B cell (primary cell): ENCODE measurements around the gene GLIS1. TPM values are rescaled to one million over a fixed set of nuclear protein-coding genes. Genes with fewer than 3 reads are reported as not detected.

Experiments
- ATAC-seq: fragments of 200-7000 bp; cut with Tn5 transposase; one replicate; pipeline ENCODE4 v1.10.0; 2021; ENCODE audit warnings: low read depth, mild to moderate bottlenecking, moderate number of reproducible peaks, moderate library complexity
- CTCF ChIA-PET: fragments of 350-600 bp; sonication (Branson Sonifier 250); formaldehyde crosslinking; loops from one replicate; lab custom pipeline; 2021; ENCODE audit warnings: antibody characterized with exemption, inconsistent platforms; lab: Charles Lee
- POLR2A ChIA-PET: fragments of 350-600 bp; sonication (Branson Sonifier 250); formaldehyde crosslinking; loops from one replicate; lab custom pipeline; 2021; ENCODE audit warnings: antibody characterized with exemption; lab: Charles Lee
- DNase-seq: peaks from one replicate; pipeline ENCODE4 v3.0.0; 2013
- H2AFZ ChIP-seq: 2 replicates; pipeline ENCODE4 v1.6.1; 2012; ENCODE audit warnings: mild to moderate bottlenecking, low read depth, low read length; ENCODE audit not compliant: insufficient read depth, poor library complexity, severe bottlenecking
- H3K27ac ChIP-seq, 2 donors: 1 replicate in 1 of 2; 2 replicates in 1 of 2; pipeline ENCODE4 v1.5.1; 2012 to 2013; ENCODE audit warnings: low read length in 2 of 2, mild to moderate bottlenecking in 2 of 2, moderate library complexity in 1 of 2
- H3K27me3 ChIP-seq, 4 experiments: fragments of 200-600 bp in 1 of 4; sonication (generic) in 1 of 4; replicated peaks in 1 of 4; 1 replicate in 2 of 4; 2 replicates in 2 of 4; pipeline versions ENCODE4 v1.6.1 to v1.7.0; 2013 to 2016; ENCODE audit warnings: low read length in 3 of 4, mild to moderate bottlenecking in 2 of 4, mixed read lengths in 1 of 4, moderate library complexity in 1 of 4; ENCODE audit not compliant: insufficient read depth in 4 of 4, control insufficient read depth in 3 of 4; ENCODE audit errors: control extremely low read depth in 1 of 4
- H3K36me3 ChIP-seq, 2 experiments: replicated peaks in 1 of 2; 1 replicate in 1 of 2; 2 replicates in 1 of 2; pipeline versions ENCODE4 v1.6.1 to v1.7.1; 2013; ENCODE audit warnings: low read length in 1 of 2; ENCODE audit not compliant: insufficient read depth in 2 of 2, control insufficient read depth in 1 of 2; ENCODE audit errors: control extremely low read depth in 1 of 2, extremely low read depth in 1 of 2
- H3K4me1 ChIP-seq, 2 donors: fragments of 200-600 bp in 1 of 2; sonication (generic) in 1 of 2; 1 replicate in 1 of 2; 2 replicates in 1 of 2; pipeline versions ENCODE4 v1.5.1 to v1.6.1; 2013 to 2017; ENCODE audit warnings: low read length in 2 of 2; ENCODE audit not compliant: control insufficient read depth in 2 of 2, insufficient read depth in 2 of 2
- H3K4me2 ChIP-seq: replicated peaks from 2 replicates; pipeline ENCODE3; 2012; ENCODE audit warnings: mild to moderate bottlenecking, low read depth, low read length; ENCODE audit not compliant: poor library complexity, severe bottlenecking
- H3K4me3 ChIP-seq, 5 experiments: fragments of 200-600 bp in 1 of 5; sonication (generic) in 1 of 5; 1 replicate in 3 of 5; 2 replicates in 2 of 5; pipeline versions ENCODE4 v1.5.1 to v1.7.0; 2011 to 2016; ENCODE audit warnings: low read length in 4 of 5, mild to moderate bottlenecking in 4 of 5, low read depth in 2 of 5, control low read depth in 1 of 5, moderate library complexity in 1 of 5; ENCODE audit not compliant: insufficient read depth in 1 of 5; ENCODE audit errors: control extremely low read depth in 1 of 5, extremely low read depth in 1 of 5
- H3K79me2 ChIP-seq: fragments of 200-600 bp; sonication (generic); one replicate; pipeline ENCODE4 v1.6.0; 2016; ENCODE audit warnings: low read length; ENCODE audit not compliant: control insufficient read depth, insufficient read depth
- H3K9ac ChIP-seq: fragments of 200-600 bp; sonication (generic); 2 replicates; pipeline ENCODE4 v1.6.1; 2017; ENCODE audit warnings: mild to moderate bottlenecking, low read length, moderate library complexity
- H3K9me3 ChIP-seq, 3 donors: one replicate each; pipeline versions ENCODE4 v1.6.1 to v1.7.1; 2013; ENCODE audit warnings: low read length in 2 of 3; ENCODE audit not compliant: control insufficient read depth in 2 of 3, insufficient read depth in 1 of 3; ENCODE audit errors: control extremely low read depth in 1 of 3
- H4K20me1 ChIP-seq: 2 replicates; pipeline ENCODE4 v1.6.0; 2012; ENCODE audit warnings: mild to moderate bottlenecking, low read length; ENCODE audit not compliant: insufficient read depth, control insufficient read depth, poor library complexity, severe bottlenecking
- H3K27ac Mint-ChIP-seq: one replicate; pipeline ENCODE4 v1.8.0; 2021; ENCODE audit warnings: mixed read lengths
- H3K27me3 Mint-ChIP-seq: one replicate; pipeline ENCODE4 v1.8.0; 2021; ENCODE audit warnings: mixed read lengths
- H3K4me1 Mint-ChIP-seq: one replicate; pipeline ENCODE4 v1.8.0; 2021; ENCODE audit warnings: mixed read lengths
- H3K4me3 Mint-ChIP-seq: one replicate; pipeline ENCODE4 v1.8.0; 2021; ENCODE audit warnings: mixed read lengths
- H3K9me3 Mint-ChIP-seq: one replicate; pipeline ENCODE4 v1.8.0; 2022; ENCODE audit warnings: mixed read lengths; ENCODE audit not compliant: insufficient read depth
- EZH2 ChIP-seq: IDR thresholded peaks from 2 replicates; pipeline ENCODE4 v1.6.1; 2012; ENCODE audit warnings: borderline replicate concordance, low read depth, mild to moderate bottlenecking, moderate library complexity, low read length; ENCODE audit not compliant: insufficient read depth, poor library complexity, severe bottlenecking
- WGBS: methylation state at CpG from one replicate; pipeline ENCODE4 v1.1.5; 2013; ENCODE audit warnings: missing lambda C conversion rate; ENCODE audit not compliant: insufficient coverage; 5-methylcytosine and 5-hydroxymethylcytosine counted together
- intact Hi-C: fragments of 100-400 bp; cut with micrococcal nuclease; formaldehyde crosslinking; loops from one replicate; pipeline ENCODE4 v1.10.0; 2022
- polyA plus RNA-seq: library from polyadenylated mRNA; depleted of rRNA; stranded (reverse); fragments of >200 nt; gene quantifications from 2 replicates; pipeline ENCODE4 v1.2.3, GENCODE V29; 2012
- total RNA-seq, 2 donors: library from RNA; stranded (reverse); fragments of 120-200 nt in 1 of 2; gene quantifications; 1 replicate in 1 of 2; 2 replicates in 1 of 2; pipeline versions ENCODE4 v1.2.3 to v1.2.4, GENCODE V29; 2013 to 2022
- TF ChIP-seq, protein P1 (sequence below): fragments of 200-600 bp; IDR thresholded peaks from one replicate; pipeline ENCODE4 v1.8.0; 2022; ENCODE audit warnings: antibody characterized with exemption, mild to moderate bottlenecking

The GLIS1 gene
- total and polyA plus RNA-seq, 2 donors (not counting 1 experiment from before 2014, with no cell fraction given), result not detected

DNA sequence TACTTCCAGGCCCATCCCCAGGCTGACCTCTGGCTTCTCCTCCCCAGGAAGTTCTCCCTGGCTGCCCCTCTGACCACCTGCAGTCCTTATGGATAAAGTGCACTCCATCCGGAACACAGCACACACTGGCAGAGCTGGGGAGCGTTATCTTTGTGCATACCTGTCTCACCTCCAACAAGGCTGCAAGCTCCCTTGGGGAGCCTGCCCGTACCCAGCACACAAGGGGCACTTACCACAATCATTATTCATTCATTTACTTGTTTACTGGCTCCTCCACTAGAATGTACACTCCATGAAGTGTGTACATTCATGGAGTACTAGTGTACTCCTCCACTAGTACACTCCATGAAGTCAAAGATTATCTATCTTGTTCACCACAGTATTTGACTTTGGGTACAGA lies 30.3 kb downstream of the GLIS1 start:
- ATAC-seq (no peak), DNase-seq (no peak)
- Histone ChIP-seq H3K4me2 (no peak overlapping the region), H2AFZ (no peak overlapping the region), H3K9ac (no peak overlapping the region), H4K20me1 (no peaks in the 10 kb centered on the region), H3K4me3 (no peak overlapping the region), H3K9me3 (no peaks in the 10 kb centered on the region), H3K27ac (no peak overlapping the region), H3K79me2 (no peaks in the 10 kb centered on the region), H3K27me3 (no peaks in the 10 kb centered on the region), H3K36me3 (no peaks in the 10 kb centered on the region), H3K4me1 (no peaks in the 10 kb centered on the region)
- ChIA-PET POLR2A (no interaction called here), CTCF (no interaction called here)
- TF ChIP-seq, protein P1, sequence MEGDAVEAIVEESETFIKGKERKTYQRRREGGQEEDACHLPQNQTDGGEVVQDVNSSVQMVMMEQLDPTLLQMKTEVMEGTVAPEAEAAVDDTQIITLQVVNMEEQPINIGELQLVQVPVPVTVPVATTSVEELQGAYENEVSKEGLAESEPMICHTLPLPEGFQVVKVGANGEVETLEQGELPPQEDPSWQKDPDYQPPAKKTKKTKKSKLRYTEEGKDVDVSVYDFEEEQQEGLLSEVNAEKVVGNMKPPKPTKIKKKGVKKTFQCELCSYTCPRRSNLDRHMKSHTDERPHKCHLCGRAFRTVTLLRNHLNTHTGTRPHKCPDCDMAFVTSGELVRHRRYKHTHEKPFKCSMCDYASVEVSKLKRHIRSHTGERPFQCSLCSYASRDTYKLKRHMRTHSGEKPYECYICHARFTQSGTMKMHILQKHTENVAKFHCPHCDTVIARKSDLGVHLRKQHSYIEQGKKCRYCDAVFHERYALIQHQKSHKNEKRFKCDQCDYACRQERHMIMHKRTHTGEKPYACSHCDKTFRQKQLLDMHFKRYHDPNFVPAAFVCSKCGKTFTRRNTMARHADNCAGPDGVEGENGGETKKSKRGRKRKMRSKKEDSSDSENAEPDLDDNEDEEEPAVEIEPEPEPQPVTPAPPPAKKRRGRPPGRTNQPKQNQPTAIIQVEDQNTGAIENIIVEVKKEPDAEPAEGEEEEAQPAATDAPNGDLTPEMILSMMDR, result no peak
- TF ChIP-seq EZH2, result no peak
- Mint-ChIP-seq H3K27ac (no peak overlapping the region), H3K27me3 (peaks cover 10% of the 10 kb centered on the region), H3K4me3 (no peak overlapping the region), H3K4me1 (no peaks in the 10 kb centered on the region), H3K9me3 (no peaks in the 10 kb centered on the region)
- intact Hi-C loops, result no loop called here
- 100% methylated on average over 2 of the region's 3 CpGs for WGBS

DNA sequence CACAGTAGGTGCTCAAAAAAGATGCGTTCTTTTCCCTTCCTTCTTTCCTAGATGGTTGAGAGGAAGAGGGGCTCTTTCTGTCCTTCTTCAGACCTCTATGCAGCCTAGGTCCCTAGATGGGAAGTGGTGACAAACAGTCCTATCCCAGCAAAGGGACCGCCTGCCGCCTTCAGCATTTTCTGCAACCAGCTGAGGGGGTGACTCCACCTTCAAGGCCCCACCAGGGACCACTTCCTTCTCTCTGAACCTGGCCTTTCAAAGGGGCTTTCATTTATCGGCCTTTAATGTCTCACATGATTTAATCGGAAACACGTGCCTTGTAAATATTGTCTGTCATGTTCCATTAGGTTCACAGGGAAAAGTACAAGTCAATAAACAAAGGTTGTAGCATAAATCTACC lies 32.6 kb downstream of the GLIS1 start:
- Histone ChIP-seq H2AFZ (no peak overlapping the region), H3K27me3 (no peaks in the 10 kb centered on the region), H3K9me3 (no peaks in the 10 kb centered on the region), H3K27ac (no peak overlapping the region), H3K4me1 (no peaks in the 10 kb centered on the region), H4K20me1 (no peaks in the 10 kb centered on the region), H3K9ac (no peak overlapping the region), H3K79me2 (no peaks in the 10 kb centered on the region), H3K4me3 (no peak overlapping the region), H3K4me2 (no peak overlapping the region), H3K36me3 (no peaks in the 10 kb centered on the region)
- Mint-ChIP-seq H3K4me3 (no peak overlapping the region), H3K27me3 (peaks cover 7% of the 10 kb centered on the region), H3K27ac (no peak overlapping the region), H3K4me1 (no peaks in the 10 kb centered on the region), H3K9me3 (no peaks in the 10 kb centered on the region)
- CTCF ChIA-PET, result no interaction called here
- no peak for TF ChIP-seq EZH2
- TF ChIP-seq, protein P1, result no peak
- WGBS, result no CpG with 5 or more reads among the region's 6 CpGs
- intact Hi-C loops, result no loop called here
- DNase-seq (no peak), ATAC-seq (no peak)
- POLR2A ChIA-PET, result no interaction called here
